HepG2 (cell line): Measurements from ENCODE around the gene MC1R. TPM values are rescaled to one million over a fixed set of nuclear protein-coding genes. Genes with fewer than 3 reads are reported as not detected.
A peak's percentile ranks its signal among the peaks of the same experiment; 100 is the strongest.

ENCODE experiments used
- FIP1L1 ChIP-seq: fragments of 200-400 bp; formaldehyde crosslinking; IDR thresholded peaks from 2 replicates; pipeline ENCODE4 v1.6.1; 2018; ENCODE audit warnings: low read depth, mild to moderate bottlenecking, low read length, moderate library complexity, borderline replicate concordance; ENCODE audit not compliant: insufficient read depth
- FOSL2 ChIP-seq: sonication (generic); formaldehyde crosslinking; IDR thresholded peaks from 2 replicates; pipeline ENCODE4 v1.4.0; 2020; ENCODE audit warnings: missing genetic modification reagents
- GZF1 ChIP-seq: sonication (generic); formaldehyde crosslinking; IDR thresholded peaks from 2 replicates; pipeline ENCODE4 v1.5.1; 2020; ENCODE audit warnings: mild to moderate bottlenecking, missing genetic modification reagents
- NCOA1 ChIP-seq: sonication (generic); formaldehyde crosslinking; IDR thresholded peaks from 2 replicates; pipeline ENCODE4 v1.9.0; 2021; ENCODE audit warnings: missing genetic modification reagents
- NFIC ChIP-seq: IDR thresholded peaks from 2 replicates; pipeline ENCODE4 v1.6.1; 2012; ENCODE audit warnings: mild to moderate bottlenecking, low read length, inconsistent platforms
- PHF20 ChIP-seq: sonication (generic); formaldehyde crosslinking; IDR thresholded peaks from 2 replicates; pipeline ENCODE4 v1.5.0; 2020; ENCODE audit warnings: mild to moderate bottlenecking, missing genetic modification reagents
- PRPF4 ChIP-seq: fragments of 200-400 bp; formaldehyde crosslinking; IDR thresholded peaks from 2 replicates; pipeline ENCODE4 v1.6.1; 2016; ENCODE audit warnings: low read length, low read depth; ENCODE audit not compliant: poor library complexity, severe bottlenecking
- RBFOX2 ChIP-seq: fragments of 200-400 bp; formaldehyde crosslinking; IDR thresholded peaks from 2 replicates; pipeline ENCODE4 v1.6.1; 2017; ENCODE audit warnings: low read depth, mild to moderate bottlenecking, low read length
- RNF2 ChIP-seq: fragments of 450-650 bp; conservative IDR thresholded peaks from 2 replicates; pipeline ENCODE4 v1.6.1; 2016; ENCODE audit warnings: low read depth
- SMAD3 ChIP-seq: sonication (generic); formaldehyde crosslinking; IDR thresholded peaks from 2 replicates; pipeline ENCODE4 v1.4.0; 2020; ENCODE audit warnings: missing genetic modification reagents
- SP1 ChIP-seq, 2 experiments: fragments of 450-650 bp in 1 of 2; sonication (generic) in 1 of 2; formaldehyde crosslinking in 1 of 2; IDR thresholded peaks; 2 replicates each; pipeline versions ENCODE4 v1.4.0 to v1.6.1; 2016 to 2020; ENCODE audit warnings: missing genetic modification reagents in 1 of 2
- STAT6 ChIP-seq: sonication (generic); formaldehyde crosslinking; IDR thresholded peaks from 2 replicates; pipeline ENCODE4 v1.4.0; 2020; ENCODE audit warnings: missing genetic modification reagents, mild to moderate bottlenecking, borderline replicate concordance
- TCF7L2 ChIP-seq: IDR thresholded peaks from 2 replicates; pipeline ENCODE4 v1.6.1; 2011; ENCODE audit warnings: mild to moderate bottlenecking, low read depth, low read length, moderate library complexity
- TIGD3 ChIP-seq: sonication (generic); formaldehyde crosslinking; IDR thresholded peaks from 2 replicates; pipeline ENCODE4 v1.5.1; 2020; ENCODE audit warnings: mild to moderate bottlenecking, missing genetic modification reagents, borderline replicate concordance
- ZNF12 ChIP-seq: sonication (generic); formaldehyde crosslinking; IDR thresholded peaks from 2 replicates; pipeline ENCODE4 v1.5.0; 2020; ENCODE audit warnings: missing genetic modification reagents
- ZNF142 ChIP-seq: sonication (generic); formaldehyde crosslinking; IDR thresholded peaks from 2 replicates; pipeline ENCODE4 v1.4.0; 2020; ENCODE audit warnings: missing genetic modification reagents
- ZNF24 ChIP-seq: fragments of 450-650 bp; IDR thresholded peaks from 2 replicates; pipeline ENCODE4 v1.6.1; 2017; ENCODE audit warnings: antibody characterized with exemption, mild to moderate bottlenecking
- ZNF335 ChIP-seq: sonication (generic); formaldehyde crosslinking; IDR thresholded peaks from 2 replicates; pipeline ENCODE4 v1.4.0; 2020; ENCODE audit warnings: missing genetic modification reagents
- ZNF446 ChIP-seq: sonication (generic); formaldehyde crosslinking; IDR thresholded peaks from 2 replicates; pipeline ENCODE4 v1.5.0; 2020; ENCODE audit warnings: mild to moderate bottlenecking, missing genetic modification reagents
- ZNF567 ChIP-seq: sonication (generic); formaldehyde crosslinking; IDR thresholded peaks from 2 replicates; pipeline ENCODE4 v1.8.1; 2023; ENCODE audit warnings: mild to moderate bottlenecking, missing genetic modification reagents, borderline replicate concordance
- polyA plus RNA-seq, 8 experiments: library from polyadenylated mRNA; depleted of rRNA in 3 of 8; stranded (reverse) in 7 of 8; unstranded in 1 of 8; fragments of >200 nt; fragmentation: Illumina TruSeq in 4 of 8; extraction: Trizol in 4 of 8; gene quantifications; 2 replicates each; pipeline versions ENCODE4 v1.2.1 to v1.2.3, GENCODE V29; 2011 to 2016; ENCODE audit warnings: low read depth in 4 of 8, missing spikeins in 1 of 8, mixed read lengths in 1 of 8; ENCODE audit not compliant: insufficient read depth in 1 of 8
- total RNA-seq, 5 experiments: library from RNA; depleted of rRNA; stranded (reverse); fragments of >200 nt; fragmentation: Illumina TruSeq; extraction: Trizol; gene quantifications; 2 replicates each; pipeline ENCODE4 v1.2.3, GENCODE V29; 2016; ENCODE audit warnings: low read depth in 1 of 5

Gene MC1R
- total and polyA plus RNA-seq, 2 of the 13 experiments (the other 11 are each of a cell fraction or from before 2014, with no cell fraction given) = 9.1 to 14.8 TPM

- TF ChIP-seq ZNF142 (CRISPR knock-in tag) (peak; percentile 96; the same call in 1 of the 2 replicates), NCOA1 (CRISPR knock-in tag) (no peak), SMAD3 (CRISPR knock-in tag) (no peak; the same call in none of the 2 replicates), ZNF446 (CRISPR knock-in tag) (peak; percentile 97; the same call in 1 of the 2 replicates), ZNF12 (CRISPR knock-in tag) (peak; percentile 51; the same call in 1 of the 2 replicates), GZF1 (CRISPR knock-in tag) (no peak), PRPF4 (no peak), SP1 (IDR thresholded peaks at IDR 0.05) (no peak), SP1 (CRISPR knock-in tag; IDR thresholded peaks at IDR 0.05) (no peak), NFIC (no peak), STAT6 (CRISPR knock-in tag) (no peak), PHF20 (CRISPR knock-in tag) (peak; percentile 81), FOSL2 (CRISPR knock-in tag) (0 out of 2 replicates have a peak, but pooled peaks have one; percentile 43), RNF2 (peak; percentile 96), ZNF567 (CRISPR knock-in tag) (peak; percentile 13; the same call in 1 of the 2 replicates), TCF7L2 (no peak), TIGD3 (no peak), ZNF24 (no peak), FIP1L1 (no peak), ZNF335 (CRISPR knock-in tag) (no peak; the same call in none of the 2 replicates), RBFOX2 (peak; percentile 96)
These were observed 45.3 kb upstream of the MC1R start, which contains the start of gene TCF25 (continued) for GRCh38 chr16:89873109-89873971.
